CD4-positive, alpha-beta memory T cell (primary cell): Measurements from ENCODE around the gene CYSLTR2. TPM values are rescaled to one million over a fixed set of nuclear protein-coding genes. Genes with fewer than 3 reads are reported as not detected.
A peak's percentile ranks its signal among the peaks of the same experiment; 100 is the strongest.

Source experiments
- CTCF ChIA-PET: fragments of 350-600 bp; sonication (Branson Sonifier 250); formaldehyde crosslinking; loops from one replicate; lab custom pipeline; 2021; ENCODE audit warnings: inconsistent platforms; ENCODE audit not compliant: partially characterized antibody; lab: Charles Lee
- POLR2A ChIA-PET: fragments of 350-600 bp; sonication (Branson Sonifier 250); formaldehyde crosslinking; loops from one replicate; lab custom pipeline; 2021; ENCODE audit not compliant: partially characterized antibody; lab: Charles Lee
- DNase-seq, 5 donors: peaks; one replicate each; pipeline versions ENCODE4 v3.0.0 to v3.0.0-alpha.2; 2020 to 2022; ENCODE audit warnings: mixed read lengths in 1 of 5
- H3K27ac ChIP-seq: one replicate; pipeline ENCODE4 v1.7.0; 2013; ENCODE audit warnings: low read depth, low read length
- H3K27me3 ChIP-seq: 2 replicates; pipeline ENCODE4 v1.7.0; 2013; ENCODE audit warnings: mild to moderate bottlenecking, low read length, moderate library complexity; ENCODE audit not compliant: insufficient read depth
- H3K36me3 ChIP-seq: 2 replicates; pipeline ENCODE4 v1.7.0; 2013; ENCODE audit warnings: mild to moderate bottlenecking, low read length, moderate library complexity; ENCODE audit not compliant: insufficient read depth
- H3K4me1 ChIP-seq: 2 replicates; pipeline ENCODE4 v1.7.0; 2013; ENCODE audit warnings: mild to moderate bottlenecking, low read length, moderate library complexity; ENCODE audit not compliant: insufficient read depth
- H3K4me3 ChIP-seq, 2 donors: one replicate each; pipeline ENCODE4 v1.7.0; 2013; ENCODE audit warnings: low read length in 2 of 2, mild to moderate bottlenecking in 1 of 2
- H3K9me3 ChIP-seq, 2 donors: one replicate each; pipeline ENCODE4 v1.7.0; 2013; ENCODE audit warnings: low read length in 2 of 2, control low read depth in 1 of 2; ENCODE audit not compliant: control insufficient read depth in 1 of 2
- H3K27ac Mint-ChIP-seq, 7 donors: one replicate each; pipeline ENCODE4 v1.8.0; 2020 to 2021; ENCODE audit warnings: mixed read lengths in 7 of 7, mild to moderate bottlenecking in 6 of 7, inconsistent platforms in 3 of 7, moderate library complexity in 3 of 7
- H3K27me3 Mint-ChIP-seq, 2 donors: one replicate each; pipeline ENCODE4 v1.8.0; 2020 to 2021; ENCODE audit warnings: mixed read lengths in 2 of 2
- H3K36me3 Mint-ChIP-seq, 2 donors: one replicate each; pipeline ENCODE4 v1.8.0; 2020 to 2021; ENCODE audit warnings: mixed read lengths in 2 of 2, inconsistent platforms in 1 of 2, mild to moderate bottlenecking in 1 of 2
- H3K4me1 Mint-ChIP-seq, 4 donors: one replicate each; pipeline ENCODE4 v1.8.0; 2020 to 2021; ENCODE audit warnings: mixed read lengths in 4 of 4, mild to moderate bottlenecking in 1 of 4
- H3K4me3 Mint-ChIP-seq, 8 donors: one replicate each; pipeline ENCODE4 v1.8.0; 2020 to 2021; ENCODE audit warnings: mixed read lengths in 8 of 8, mild to moderate bottlenecking in 7 of 8, moderate library complexity in 6 of 8, inconsistent platforms in 3 of 8
- H3K9me3 Mint-ChIP-seq, 8 donors: one replicate each; pipeline ENCODE4 v1.8.0; 2020 to 2021; ENCODE audit warnings: mixed read lengths in 8 of 8, mild to moderate bottlenecking in 5 of 8, inconsistent platforms in 3 of 8, moderate library complexity in 1 of 8
- intact Hi-C: fragments of 100-400 bp; cut with micrococcal nuclease; formaldehyde crosslinking; loops from one replicate; pipeline ENCODE4 v1.15.1; 2023
- polyA plus RNA-seq, 2 donors: library from polyadenylated mRNA; unstranded; fragments of 300-500 nt; fragmentation: Illumina TruSeq; gene quantifications; one replicate each; pipeline ENCODE4 v1.2.3, GENCODE V29; 2021
- total RNA-seq, 2 experiments: library from RNA; stranded (reverse); gene quantifications; one replicate each; pipeline ENCODE4 v1.2.3, GENCODE V29; 2021

CYSLTR2 gene, protein sequence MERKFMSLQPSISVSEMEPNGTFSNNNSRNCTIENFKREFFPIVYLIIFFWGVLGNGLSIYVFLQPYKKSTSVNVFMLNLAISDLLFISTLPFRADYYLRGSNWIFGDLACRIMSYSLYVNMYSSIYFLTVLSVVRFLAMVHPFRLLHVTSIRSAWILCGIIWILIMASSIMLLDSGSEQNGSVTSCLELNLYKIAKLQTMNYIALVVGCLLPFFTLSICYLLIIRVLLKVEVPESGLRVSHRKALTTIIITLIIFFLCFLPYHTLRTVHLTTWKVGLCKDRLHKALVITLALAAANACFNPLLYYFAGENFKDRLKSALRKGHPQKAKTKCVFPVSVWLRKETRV
- total RNA-seq (1 to 10 TPM; 3.3 to 3.7 TPM), polyA plus RNA-seq (1 to 10 TPM in 1 of 2 donors, under 1 TPM in 1; 0.68 to 3.3 TPM)

DNA sequence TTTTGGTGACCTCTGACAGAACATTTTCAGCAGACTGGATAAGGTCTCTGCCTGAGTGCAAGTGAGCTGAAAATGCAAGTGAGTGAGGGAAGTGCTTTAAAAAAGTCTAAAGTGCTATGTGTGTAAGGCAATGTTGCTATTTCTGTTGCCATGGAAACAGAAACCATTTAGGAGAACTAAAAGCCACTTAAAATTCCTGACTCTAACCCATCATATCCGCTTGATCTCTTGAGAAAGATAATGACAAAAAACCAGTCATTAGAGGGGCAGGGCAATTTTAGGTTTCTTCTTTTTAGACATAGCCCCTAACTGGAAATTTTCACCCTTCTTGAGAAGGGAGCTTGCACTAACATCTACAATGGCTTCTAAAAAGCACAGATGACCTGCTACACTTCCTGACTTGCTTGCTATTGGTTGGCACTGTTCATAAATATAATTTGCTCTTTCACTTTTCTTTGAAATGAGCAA, at the start of gene CYSLTR2:
CYSLTR2 (plus strand) TSS at position 458 of the 468 bp plus-strand sequence. CDS start 52,889 bp downstream, outside the sequence.
- Histone ChIP-seq H3K4me3 (peak within 1 kb of the TSS; percentile 30 to 55), H3K27ac (peak within 1 kb of the TSS; percentile 69), H3K4me1 (peaks cover 51% of the 10 kb centered on the region), H3K9me3 (no peaks in the 10 kb centered on the region), H3K36me3 (no peaks in the 10 kb centered on the region), H3K27me3 (no peaks in the 10 kb centered on the region)
- Mint-ChIP-seq H3K27me3 (no peaks in the 10 kb centered on the region), H3K36me3 (peaks cover 0 to 2% of the 10 kb centered on the region in 2 donors), H3K4me3 (peak within 1 kb of the TSS; percentile 81 to 90 (median 89)), H3K4me1 (peaks cover 27 to 53% (median 43%) of the 10 kb centered on the region in 4 donors), H3K27ac (peak within 1 kb of the TSS; percentile 88 to 98 (median 95)), H3K9me3 (no peaks in the 10 kb centered on the region)
- intact Hi-C loops: loop anchor here (1.0 to 10.0 kb wide), 5 partner anchors 59 to 791 kb away; partner anchors contain the start of genes CAB39L, MED4 and SETDB2
- DNase-seq: peak; percentile 69 to 89 (median 86)
- POLR2A ChIA-PET: interaction anchor here (1.0 to 1.7 kb wide), 7 partner anchors 12 to 1139 kb away, joined by 3 to 7 read pairs (median 3); partner anchors contain the start of genes ITM2B, KPNA3, RCBTB1 and RCBTB2
- CTCF ChIA-PET: interaction anchor here (0.9 to 1.2 kb wide), 2 partner anchors 60 to 117 kb away, joined by 3 read pairs; no protein-coding TSS in a partner anchor

- H3K4me1 Mint-ChIP-seq: no peaks in the 10 kb centered on the region
- DNase-seq: no peak
- no peak overlapping the region for H3K4me3 Mint-ChIP-seq
- CTCF ChIA-PET: no interaction called here
- peaks cover under 1 to 37% (median 22%) of the 10 kb centered on the region in 8 donors for H3K9me3 Mint-ChIP-seq
- H3K36me3 ChIP-seq: no peaks in the 10 kb centered on the region
- peaks cover 1 to 4% of the 10 kb centered on the region in 2 donors for H3K27me3 Mint-ChIP-seq
- H3K4me1 ChIP-seq: no peaks in the 10 kb centered on the region
- peaks cover 2 to 24% of the 10 kb centered on the region in 2 donors for H3K36me3 Mint-ChIP-seq
- no peak overlapping the region for H3K4me3 ChIP-seq
- no peaks in the 10 kb centered on the region for H3K9me3 ChIP-seq
- H3K27ac Mint-ChIP-seq: no peak overlapping the region
- intact Hi-C loops: no loop called here
- POLR2A ChIA-PET: no interaction called here
- no peaks in the 10 kb centered on the region for H3K27me3 ChIP-seq
- no peak overlapping the region for H3K27ac ChIP-seq
Observed at GRCh38 chr13:48615049-48615448, 38.7 kb upstream of the CYSLTR2 start.

- peaks cover 6 to 66% (median 40%) of the 10 kb centered on the region in 8 donors for H3K9me3 Mint-ChIP-seq
- H3K36me3 Mint-ChIP-seq: peaks cover 9 to 29% of the 10 kb centered on the region in 2 donors
- Histone ChIP-seq H3K4me3 (no peak overlapping the region), H3K4me1 (no peaks in the 10 kb centered on the region), H3K27ac (no peak overlapping the region), H3K36me3 (no peaks in the 10 kb centered on the region), H3K9me3 (peaks cover 0 to 5% of the 10 kb centered on the region in 2 donors), H3K27me3 (no peaks in the 10 kb centered on the region)
- no peaks in the 10 kb centered on the region for H3K4me1 Mint-ChIP-seq
- intact Hi-C loops: no loop called here
- ChIA-PET CTCF (no interaction called here), POLR2A (no interaction called here)
- no peak for DNase-seq
- no peak overlapping the region for H3K27ac Mint-ChIP-seq
- peaks cover 1 to 2% of the 10 kb centered on the region in 2 donors for H3K27me3 Mint-ChIP-seq
- H3K4me3 Mint-ChIP-seq: no peak overlapping the region
Observed at GRCh38 chr13:48618937-48619336, 34.8 kb upstream of the CYSLTR2 start.

GRCh38 chr13:48621056-48621455, 32.7 kb upstream of the CYSLTR2 start:
- Histone ChIP-seq H3K27me3 (no peaks in the 10 kb centered on the region), H3K27ac (no peak overlapping the region), H3K9me3 (peaks cover 0 to 5% of the 10 kb centered on the region in 2 donors), H3K36me3 (no peaks in the 10 kb centered on the region), H3K4me3 (no peak overlapping the region), H3K4me1 (no peaks in the 10 kb centered on the region)
- peaks cover 6 to 64% (median 38%) of the 10 kb centered on the region in 8 donors for H3K9me3 Mint-ChIP-seq
- intact Hi-C loops: no loop called here
- H3K4me1 Mint-ChIP-seq: no peaks in the 10 kb centered on the region
- H3K27ac Mint-ChIP-seq: no peak overlapping the region
- no peak for DNase-seq
- no peak overlapping the region for H3K4me3 Mint-ChIP-seq
- ChIA-PET POLR2A (interaction anchor here (0.6 kb wide), 1 partner anchor 1117 kb away, joined by 4 read pairs; no protein-coding TSS in a partner anchor), CTCF (no interaction called here)
- H3K27me3 Mint-ChIP-seq: peaks cover 0 to 2% of the 10 kb centered on the region in 2 donors
- H3K36me3 Mint-ChIP-seq: peaks cover 9 to 26% of the 10 kb centered on the region in 2 donors

DNA sequence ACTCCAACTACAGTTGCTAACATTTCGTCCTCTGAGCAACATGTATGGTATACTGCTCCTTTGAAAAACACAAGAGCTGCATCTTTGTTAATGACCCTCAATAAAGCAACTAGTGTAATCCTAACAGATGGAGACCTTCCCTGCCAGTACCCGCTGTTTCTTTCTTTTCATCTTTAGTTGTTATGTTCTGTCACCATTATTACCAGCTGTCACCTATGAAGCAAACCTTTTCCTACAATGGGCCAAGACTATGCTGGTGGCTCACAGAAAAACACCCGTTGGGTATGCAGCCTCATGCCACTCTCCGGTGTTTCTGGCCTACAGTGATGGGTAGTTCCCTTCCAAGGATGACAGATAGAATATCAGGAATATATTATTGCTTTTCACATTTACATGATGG, 29.7 kb upstream of the CYSLTR2 start:
- H3K9me3 ChIP-seq: peaks cover 0 to 5% of the 10 kb centered on the region in 2 donors
- H3K27me3 Mint-ChIP-seq: peaks cover 0 to 2% of the 10 kb centered on the region in 2 donors
- peaks cover 9 to 12% of the 10 kb centered on the region in 2 donors for H3K36me3 Mint-ChIP-seq
- no peaks in the 10 kb centered on the region for H3K4me1 Mint-ChIP-seq
- H3K27me3 ChIP-seq: no peaks in the 10 kb centered on the region
- H3K4me3 ChIP-seq: no peak overlapping the region
- intact Hi-C loops: no loop called here
- no peak overlapping the region for H3K4me3 Mint-ChIP-seq
- peak overlapping the region in 1 of 7 donors; percentile 37 for H3K27ac Mint-ChIP-seq
- no peak for DNase-seq
- ChIA-PET POLR2A (no interaction called here), CTCF (no interaction called here)
- H3K36me3 ChIP-seq: no peaks in the 10 kb centered on the region
- H3K27ac ChIP-seq: no peak overlapping the region
- H3K4me1 ChIP-seq: no peaks in the 10 kb centered on the region
- H3K9me3 Mint-ChIP-seq: peaks cover 5 to 40% (median 29%) of the 10 kb centered on the region in 8 donors

- Mint-ChIP-seq H3K27ac (no peak overlapping the region), H3K4me3 (no peak overlapping the region), H3K4me1 (no peaks in the 10 kb centered on the region), H3K27me3 (peaks cover 0 to 2% of the 10 kb centered on the region in 2 donors), H3K9me3 (peaks cover 5 to 33% (median 24%) of the 10 kb centered on the region in 8 donors), H3K36me3 (peaks cover 9 to 12% of the 10 kb centered on the region in 2 donors)
- H3K4me1 ChIP-seq: no peaks in the 10 kb centered on the region
- H3K27ac ChIP-seq: no peak overlapping the region
- no peaks in the 10 kb centered on the region for H3K36me3 ChIP-seq
- H3K4me3 ChIP-seq: no peak overlapping the region
- no peaks in the 10 kb centered on the region for H3K27me3 ChIP-seq
- peaks cover 0 to 5% of the 10 kb centered on the region in 2 donors for H3K9me3 ChIP-seq
- POLR2A ChIA-PET: no interaction called here
- no peak for DNase-seq
- CTCF ChIA-PET: no interaction called here
- intact Hi-C loops: no loop called here
Observed at GRCh38 chr13:48624858-48625257, 28.9 kb upstream of the CYSLTR2 start.

- Mint-ChIP-seq H3K27me3 (peaks cover 0 to 2% of the 10 kb centered on the region in 2 donors), H3K36me3 (peaks cover 4 to 6% of the 10 kb centered on the region in 2 donors), H3K4me1 (no peaks in the 10 kb centered on the region), H3K9me3 (peaks cover 0 to 26% (median 18%) of the 10 kb centered on the region in 8 donors), H3K4me3 (no peak overlapping the region), H3K27ac (no peak overlapping the region)
- POLR2A ChIA-PET: no interaction called here
- DNase-seq: no peak
- H3K27ac ChIP-seq: no peak overlapping the region
- CTCF ChIA-PET: no interaction called here
- H3K9me3 ChIP-seq: peaks cover 0 to 5% of the 10 kb centered on the region in 2 donors
- H3K4me1 ChIP-seq: no peaks in the 10 kb centered on the region
- intact Hi-C loops: no loop called here
- no peaks in the 10 kb centered on the region for H3K27me3 ChIP-seq
- H3K36me3 ChIP-seq: no peaks in the 10 kb centered on the region
- H3K4me3 ChIP-seq: no peak overlapping the region
Observed at GRCh38 chr13:48625413-48626076, 28.2 kb upstream of the CYSLTR2 start.
